HCT116 (cell line): ENCODE data around the gene DNMT1. TPM values are rescaled to one million over a fixed set of nuclear protein-coding genes. Genes with fewer than 3 reads are reported as not detected.

Source experiments
- ATAC-seq: fragments of 200-7000 bp; cut with Tn5 transposase; 2 replicates; pipeline ENCODE4 v1.9.1; 2020; ENCODE audit warnings: mild to moderate bottlenecking, moderate library complexity
- BruUV-seq: library from RNA; stranded (reverse); fragments of 400-500 nt; replicated peaks from 2 replicates; lab custom pipeline; 2021; lab: Mats Ljungman, UMichigan
- CTCF ChIA-PET: fragments of 300-600 bp; sonication (Branson Sonifier 250); formaldehyde crosslinking; loops from one replicate; lab custom pipeline; 2021; ENCODE audit warnings: antibody characterized with exemption; lab: Charles Lee
- POLR2A ChIA-PET: fragments of 300-600, 350-600 bp; sonication (Branson Sonifier 250); formaldehyde crosslinking; loops from one replicate; lab custom pipeline; 2021; ENCODE audit warnings: antibody characterized with exemption; lab: Charles Lee
- RAD21 ChIA-PET, 2 experiments: fragments of 300-600 bp; sonication (Branson Sonifier 250); formaldehyde crosslinking; loops; one replicate each; lab custom pipeline; 2023; ENCODE audit warnings: low total read pairs in 2 of 2; ENCODE audit not compliant: uncharacterized antibody in 2 of 2, unreplicated experiment in 2 of 2, low non-redundant PET in 1 of 2; lab: Charles Lee
- DNase-seq: peaks from one replicate; pipeline ENCODE4 v3.0.0-alpha.2; 2010; ENCODE audit warnings: low read depth, low spot score
- H2AFZ ChIP-seq: fragments of 200-600 bp; shearing (Covaris generic), sonication (generic); 2 replicates; pipeline ENCODE4 v1.6.1; 2017; ENCODE audit warnings: low read depth, mixed run types, mixed read lengths, antibody characterized with exemption, low read length; ENCODE audit not compliant: poor library complexity, severe bottlenecking
- H3K27ac ChIP-seq: 2 replicates; pipeline ENCODE4 v1.5.1; 2012; ENCODE audit warnings: low read depth, low read length
- H3K27me3 ChIP-seq: fragments of 200-600 bp; sonication (generic); 2 replicates; pipeline ENCODE4 v1.6.1; 2016; ENCODE audit warnings: mixed run types, low read length, mixed read lengths; ENCODE audit not compliant: insufficient read depth
- H3K36me3 ChIP-seq, 2 experiments: fragments of 200-500 bp in 1 of 2; fragments of 200-600 bp in 1 of 2; sonication (Bioruptor generic) in 1 of 2; sonication (generic) in 1 of 2; 2 replicates each; pipeline versions ENCODE4 v1.5.1 to v1.6.1; 2014 to 2016; ENCODE audit warnings: low read length in 2 of 2, inconsistent platforms in 1 of 2, mixed read lengths in 1 of 2, mixed run types in 1 of 2; ENCODE audit not compliant: insufficient read depth in 2 of 2, control insufficient read depth in 1 of 2
- H3K4me1 ChIP-seq, 2 experiments: fragments of 200-600 bp in 1 of 2; sonication (generic) in 1 of 2; 2 replicates each; pipeline versions ENCODE4 v1.5.1 to v1.6.1; 2012 to 2017; ENCODE audit warnings: low read length in 2 of 2, inconsistent platforms in 1 of 2, mild to moderate bottlenecking in 1 of 2, mixed read lengths in 1 of 2, mixed run types in 1 of 2, moderate library complexity in 1 of 2; ENCODE audit not compliant: insufficient read depth in 2 of 2, control insufficient read depth in 1 of 2
- H3K4me2 ChIP-seq: fragments of 200-600 bp; sonication (generic); 2 replicates; pipeline ENCODE4 v1.6.1; 2017; ENCODE audit warnings: mixed run types, low read length, mixed read lengths
- H3K4me3 ChIP-seq, 2 experiments: fragments of 200-600 bp in 1 of 2; sonication (generic) in 1 of 2; replicated peaks in 1 of 2; 2 replicates each; pipeline ENCODE4 v1.5.1; 2011 to 2016; ENCODE audit warnings: low read length in 2 of 2, control low read depth in 1 of 2, low read depth in 1 of 2, mild to moderate bottlenecking in 1 of 2, mixed read lengths in 1 of 2, mixed run types in 1 of 2
- H3K79me2 ChIP-seq: fragments of 200-600 bp; sonication (generic); 2 replicates; pipeline ENCODE4 v1.6.1; 2017; ENCODE audit warnings: mild to moderate bottlenecking, mixed run types, low read length, moderate library complexity, mixed read lengths; ENCODE audit not compliant: insufficient read depth
- H3K9ac ChIP-seq: fragments of 200-600 bp; sonication (generic); 2 replicates; pipeline ENCODE4 v1.6.1; 2016; ENCODE audit warnings: low read length, mixed read lengths
- H3K9me2 ChIP-seq: fragments of 200-600 bp; sonication (generic), shearing (Covaris generic); 2 replicates; pipeline ENCODE4 v1.6.1; 2017; ENCODE audit warnings: mixed run types, mild to moderate bottlenecking, moderate library complexity; ENCODE audit not compliant: insufficient read depth
- H3K9me3 ChIP-seq, 2 experiments: fragments of 200-500 bp in 1 of 2; fragments of 200-600 bp in 1 of 2; sonication (Bioruptor generic) in 1 of 2; sonication (generic) in 1 of 2; 2 replicates each; pipeline ENCODE4 v1.6.1; 2014 to 2017; ENCODE audit warnings: low read length in 2 of 2, mixed read lengths in 2 of 2, inconsistent platforms in 1 of 2, low read depth in 1 of 2, mild to moderate bottlenecking in 1 of 2, mixed run types in 1 of 2, moderate library complexity in 1 of 2; ENCODE audit not compliant: control insufficient read depth in 1 of 2, insufficient read depth in 1 of 2
- H4K20me1 ChIP-seq: fragments of 200-600 bp; sonication (generic), shearing (Covaris generic); 2 replicates; pipeline ENCODE4 v1.6.1; 2017; ENCODE audit warnings: mixed run types, mild to moderate bottlenecking, moderate library complexity; ENCODE audit not compliant: insufficient read depth
- ATF3 ChIP-seq: IDR thresholded peaks from 2 replicates; pipeline ENCODE4 v1.6.1; 2012
- CBX3 ChIP-seq: IDR thresholded peaks from 2 replicates; pipeline ENCODE4 v1.6.1; 2012; ENCODE audit warnings: low read depth
- CTCF ChIP-seq, 3 experiments: fragments of 200-600 bp in 1 of 3; sonication (generic) in 1 of 3; IDR thresholded peaks in 2 of 3; conservative IDR thresholded peaks in 1 of 3; 2 replicates each; pipeline ENCODE4 v1.5.1; 2012 to 2017; ENCODE audit warnings: low read depth in 2 of 3, low read length in 2 of 3, antibody characterized with exemption in 1 of 3, borderline replicate concordance in 1 of 3, control low read depth in 1 of 3, mild to moderate bottlenecking in 1 of 3, mixed read lengths in 1 of 3, mixed run types in 1 of 3, moderate library complexity in 1 of 3; ENCODE audit not compliant: insufficient read depth in 1 of 3
- EGR1 ChIP-seq: IDR thresholded peaks from 2 replicates; pipeline ENCODE4 v1.6.1; 2012; ENCODE audit warnings: low read depth
- ELF1 ChIP-seq: IDR thresholded peaks from 2 replicates; pipeline ENCODE4 v1.6.1; 2012; ENCODE audit warnings: low read depth, borderline replicate concordance
- POLR2A ChIP-seq: IDR thresholded peaks from 2 replicates; pipeline ENCODE4 v1.7.0; 2011; ENCODE audit warnings: borderline replicate concordance; ENCODE audit not compliant: insufficient read depth, insufficient read length; ENCODE audit errors: extremely low read depth
- POLR2AphosphoS5 ChIP-seq: IDR thresholded peaks from 2 replicates; pipeline ENCODE4 v1.6.1; 2011; ENCODE audit warnings: mild to moderate bottlenecking, low read depth, low read length, moderate library complexity
- SIN3A ChIP-seq: IDR thresholded peaks from 2 replicates; pipeline ENCODE4 v1.6.1; 2012; ENCODE audit warnings: low read depth
- YY1 ChIP-seq: IDR thresholded peaks from 2 replicates; pipeline ENCODE4 v1.6.1; 2011; ENCODE audit warnings: low read length, low read depth, moderate library complexity, mild to moderate bottlenecking; ENCODE audit not compliant: insufficient replicate concordance; ENCODE audit errors: extremely low read depth
- ZFX ChIP-seq: fragments of 450-650 bp; IDR thresholded peaks from 2 replicates; pipeline ENCODE4 v1.6.1; 2017
- ZNF274 ChIP-seq: fragments of 200-500 bp; sonication (Bioruptor generic); IDR thresholded peaks from 2 replicates; pipeline ENCODE4 v1.6.1; 2014; ENCODE audit warnings: mild to moderate bottlenecking, low read depth, low read length, inconsistent platforms
- intact Hi-C: fragments of 100-400 bp; cut with micrococcal nuclease; formaldehyde crosslinking; loops from 2 replicates; pipeline ENCODE4 v1.10.0; 2022
- total RNA-seq: library from RNA; stranded (reverse); gene quantifications from one replicate; pipeline ENCODE4 v1.2.1, GENCODE V29; 2021; ENCODE audit not compliant: unreplicated experiment

DNMT1 gene
- total RNA-seq, 1 experiment from 2014 or later, result 235 TPM

GRCh38 chr19:10209315-10209714 lies 14.6 kb upstream of the DNMT1 start:
- intact Hi-C loops, result no loop called here
- ChIA-PET RAD21 (no interaction called here), CTCF (no interaction called here), POLR2A (no interaction called here)
- H3K36me3 ChIP-seq, result no peaks in the 10 kb centered on the region
- no peaks in the 10 kb centered on the region for H4K20me1 ChIP-seq
- H3K9me2 ChIP-seq, result no peaks in the 10 kb centered on the region
- H3K9ac ChIP-seq, result no peak overlapping the region
- BruUV-seq, result no TSS peak
- H3K4me2 ChIP-seq, result no peak overlapping the region
- peaks cover 0 to 9% of the 10 kb centered on the region in 2 experiments; a peak in 1 of 4 replicates for H3K9me3 ChIP-seq
- no peak overlapping the region for H2AFZ ChIP-seq
- ATAC-seq, result no peak
- no peaks in the 10 kb centered on the region for H3K79me2 ChIP-seq
- H3K4me3 ChIP-seq, result no peak overlapping the region
- H3K27ac ChIP-seq, result no peak overlapping the region
- DNase-seq, result no peak
- TF ChIP-seq ZNF274 (no peak), SIN3A (no peak), CBX3 (no peak), POLR2AphosphoS5 (no peak), ELF1 (no peak), ZFX (no peak), ATF3 (no peak), EGR1 (no peak)
- TF ChIP-seq, all 23 proteins: peak for 0
- Histone ChIP-seq H3K4me1 (peaks cover 20 to 26% of the 10 kb centered on the region in 2 experiments), H3K27me3 (no peaks in the 10 kb centered on the region)

- Histone ChIP-seq H3K9ac (no peak overlapping the region), H3K9me3 (peaks cover 0 to 9% of the 10 kb centered on the region in 2 experiments; a peak in 1 of 4 replicates), H2AFZ (no peak overlapping the region), H4K20me1 (no peaks in the 10 kb centered on the region), H3K36me3 (no peaks in the 10 kb centered on the region), H3K4me2 (no peak overlapping the region), H3K27ac (peak overlapping the region; percentile 43; the same call in 1 of the 2 replicates), H3K79me2 (no peaks in the 10 kb centered on the region), H3K4me3 (no peak overlapping the region), H3K9me2 (no peaks in the 10 kb centered on the region), H3K27me3 (no peaks in the 10 kb centered on the region)
- POLR2A ChIA-PET, result no interaction called here
- ATAC-seq (no peak), DNase-seq (no peak)
- CTCF ChIA-PET, result interaction anchor here (1.1 kb wide), 1 partner anchor 43 kb away, joined by 3 read pairs; no protein-coding TSS in a partner anchor
- no TSS peak for BruUV-seq
- intact Hi-C loops, result no loop called here
- RAD21 ChIA-PET, result interaction anchor here in 1 of 2 experiments (0.6 kb wide), 1 partner anchor 35 kb away, joined by 5 read pairs; no protein-coding TSS in a partner anchor
- peak; percentile 79 for TF ChIP-seq YY1
- no peak; a peak in 1 of 6 replicates for TF ChIP-seq CTCF (IDR thresholded peaks at IDR 0.05 in 2 of 3, conservative IDR thresholded peaks at IDR 0.05 in 1 of 3; ENCODE audit: borderline replicate concordance in 1 of 3, insufficient read depth in 1 of 3, low read depth in 2 of 3, low read length in 2 of 3)
- TF ChIP-seq ELF1, result no peak
- no peak for TF ChIP-seq ATF3
- peak; percentile 65; the same call in 1 of the 2 replicates for TF ChIP-seq CBX3
- no peak for TF ChIP-seq POLR2A
- TF ChIP-seq, all 23 proteins: peak for 2
- peaks cover 27 to 33% of the 10 kb centered on the region in 2 experiments for H3K4me1 ChIP-seq
Measured at GRCh38 chr19:10207026-10207425, 12.3 kb upstream of the DNMT1 start.
